Pancreas (tissue), 10 donors: ENCODE measurements around the gene MRPL20. TPM values are rescaled to one million over a fixed set of nuclear protein-coding genes. Genes with fewer than 3 reads are reported as not detected.
"Not testable (repeated sequence)": the region's sequence is repeated elsewhere in the genome, so short reads cannot be mapped to it uniquely, and the experiment has no call there.

ENCODE experiments used
- ATAC-seq, 4 donors: fragments of 200-7000 bp; cut with Tn5 transposase; one replicate each; pipeline versions ENCODE4 v1.8.0 to v1.9.1; 2020; ENCODE audit warnings: mild to moderate bottlenecking in 4 of 4, moderate library complexity in 4 of 4
- DNase-seq, 6 donors: peaks; one replicate each; pipeline ENCODE4 v3.0.0-alpha.2; 2020
- FAIRE-seq: peaks from 2 replicates; lab custom pipeline; 2012; peaks lifted over from hg19 to GRCh38; lab: Jason Lieb, UNC
- H3K27ac ChIP-seq, 4 donors: fragments of 200-600 bp; sonication (generic); 1 replicate in 3 of 4; 2 replicates in 1 of 4; pipeline versions ENCODE4 v1.5.0 to v1.8.0; 2020
- H3K27me3 ChIP-seq, 4 donors: fragments of 200-600 bp; one replicate each; pipeline ENCODE4 v1.8.0; 2021
- H3K36me3 ChIP-seq, 3 donors: fragments of 200-600 bp; sonication (generic) in 1 of 3; one replicate each; pipeline versions ENCODE4 v1.5.0 to v1.8.0; 2020 to 2021
- H3K4me1 ChIP-seq, 3 donors: fragments of 200-600 bp; one replicate each; pipeline ENCODE4 v1.8.0; 2021
- H3K4me3 ChIP-seq, 4 donors: fragments of 200-600 bp; sonication (generic) in 2 of 4; one replicate each; pipeline versions ENCODE4 v1.5.0 to v1.8.0; 2020 to 2021
- H3K9me3 ChIP-seq, 4 donors: fragments of 200-600 bp; one replicate each; pipeline ENCODE4 v1.8.0; 2021
- WGBS, 2 donors: extraction: QIAGEN DNeasy Blood & Tissue Kit; methylation state at CpG; one replicate each; pipeline ENCODE4 v1.1.7; 2013; 5-methylcytosine and 5-hydroxymethylcytosine counted together
- intact Hi-C, 3 donors: fragments of 100-400 bp; cut with DNase I; formaldehyde crosslinking; loops; one replicate each; pipeline versions ENCODE4 v1.11.1 to v1.14.2; 2022
- polyA plus RNA-seq, 2 donors: library from polyadenylated mRNA; stranded (reverse); fragments of 200-250 nt; gene quantifications; one replicate each; pipeline ENCODE4 v1.2.3, GENCODE V29; 2013
- total RNA-seq, 6 donors: library from RNA; stranded (reverse); fragmentation: NEBNext Ultra II Directional in 4 of 6; extraction: Animal tissue kit (Norgen Biotek cat#: 25700) in 4 of 6; gene quantifications; one replicate each; pipeline versions ENCODE4 v1.2.1 to v1.2.4, GENCODE V29; 2021 to 2023
- TF ChIP-seq, protein P1 (sequence below), 4 donors: fragments of 200-600 bp; sonication (generic) in 3 of 4; IDR thresholded peaks; one replicate each; pipeline versions ENCODE4 v1.5.0 to v1.8.0; 2021; ENCODE audit warnings: antibody characterized with exemption in 4 of 4
- donor health status: healthy with polysubstance abuse.
- donor health status: DM: no; HTN: no; CAD: no; lungs with moderate emphysema.
- donor health status: DM: no; HTN: no; CAD: no.
- donor health status: control.
- donor health status: control.
- donor health status: Bipolar disorder and iron deficiency.
- donor health status: DM: yes; HTN: yes; CAD: no.
- donor health status: DM: no; HTN: no; CAD: no.
- donor health status: DM: no; HTN: no; CAD: no.
- donor health status: DM: yes; HTN: yes; CAD: no.

Gene MRPL20
- total and polyA plus RNA-seq, 8 donors = 42.1 to 121 (median 56.6) TPM

DNA sequence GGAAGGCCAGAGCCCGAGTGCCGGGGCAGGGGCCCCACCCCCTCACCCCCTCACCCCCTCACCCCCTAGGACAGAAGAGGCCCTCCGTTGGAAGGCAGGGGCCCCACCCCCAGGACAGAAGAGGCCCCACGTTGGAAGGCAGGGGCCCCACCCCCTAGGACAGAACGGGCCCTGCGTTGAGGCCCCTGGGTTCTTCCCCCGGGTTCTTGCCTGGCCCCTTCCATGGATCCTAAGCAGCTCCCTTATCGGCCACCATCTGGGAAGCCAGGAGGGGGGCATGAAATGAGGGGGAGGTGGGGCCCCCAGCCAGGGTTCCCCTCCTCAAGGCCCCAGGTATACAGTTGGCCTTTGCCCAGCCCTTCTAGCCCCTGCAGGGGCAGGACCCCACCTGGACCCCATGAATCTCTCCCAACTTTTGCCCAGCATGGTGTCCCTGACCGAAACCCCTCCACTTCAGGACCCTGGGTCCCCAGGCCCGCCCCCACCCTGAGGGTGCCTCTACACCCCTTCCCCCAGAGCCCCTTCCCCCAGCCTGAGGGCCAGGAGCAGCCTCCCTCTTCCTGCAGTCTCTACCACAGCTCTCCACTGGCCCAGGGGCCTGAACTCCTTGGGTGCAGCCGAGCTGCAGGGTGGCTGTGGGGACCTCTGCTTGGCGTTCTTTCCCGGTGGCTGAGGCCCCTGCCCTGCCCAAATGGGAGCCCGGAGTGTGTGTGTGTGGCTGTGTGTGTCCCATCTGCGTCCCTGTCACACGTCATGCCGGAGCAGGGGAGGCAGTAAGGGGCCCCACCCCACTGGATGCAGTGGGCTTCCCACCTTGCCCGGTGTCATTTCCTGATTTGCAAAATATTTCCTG, 24.1 kb upstream of the MRPL20 start:
- DNase-seq = peak in 4 of 6 donors; percentile 26 to 70 (median 33)
- no peak for ATAC-seq
- WGBS, 2 donors = 51 to 65% methylated on average over 10 to 18 of the region's 18 CpGs
- H3K27me3 ChIP-seq = no peaks in the 10 kb centered on the region
- H3K27ac ChIP-seq = peak overlapping the region; percentile 81 to 96 (median 92)
- H3K4me1 ChIP-seq = peaks cover 11 to 60% (median 42%) of the 10 kb centered on the region in 3 donors
- no peak for FAIRE-seq
- H3K36me3 ChIP-seq = no peaks in the 10 kb centered on the region
- H3K9me3 ChIP-seq = no peaks in the 10 kb centered on the region
- TF ChIP-seq, protein P1, sequence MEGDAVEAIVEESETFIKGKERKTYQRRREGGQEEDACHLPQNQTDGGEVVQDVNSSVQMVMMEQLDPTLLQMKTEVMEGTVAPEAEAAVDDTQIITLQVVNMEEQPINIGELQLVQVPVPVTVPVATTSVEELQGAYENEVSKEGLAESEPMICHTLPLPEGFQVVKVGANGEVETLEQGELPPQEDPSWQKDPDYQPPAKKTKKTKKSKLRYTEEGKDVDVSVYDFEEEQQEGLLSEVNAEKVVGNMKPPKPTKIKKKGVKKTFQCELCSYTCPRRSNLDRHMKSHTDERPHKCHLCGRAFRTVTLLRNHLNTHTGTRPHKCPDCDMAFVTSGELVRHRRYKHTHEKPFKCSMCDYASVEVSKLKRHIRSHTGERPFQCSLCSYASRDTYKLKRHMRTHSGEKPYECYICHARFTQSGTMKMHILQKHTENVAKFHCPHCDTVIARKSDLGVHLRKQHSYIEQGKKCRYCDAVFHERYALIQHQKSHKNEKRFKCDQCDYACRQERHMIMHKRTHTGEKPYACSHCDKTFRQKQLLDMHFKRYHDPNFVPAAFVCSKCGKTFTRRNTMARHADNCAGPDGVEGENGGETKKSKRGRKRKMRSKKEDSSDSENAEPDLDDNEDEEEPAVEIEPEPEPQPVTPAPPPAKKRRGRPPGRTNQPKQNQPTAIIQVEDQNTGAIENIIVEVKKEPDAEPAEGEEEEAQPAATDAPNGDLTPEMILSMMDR (IDR thresholded peaks at IDR 0.05) = no peak
- H3K4me3 ChIP-seq = no peak overlapping the region
- intact Hi-C loops = no loop called here

GRCh38 chr1:1430114-1430982, 23.3 kb upstream of the MRPL20 start:
- 17 to 28% methylated on average over 35 of the region's 35 CpGs for WGBS, 2 donors
- Histone ChIP-seq H3K4me3 (no peak overlapping the region), H3K27ac (peak overlapping the region; percentile 81 to 96 (median 92)), H3K9me3 (no peaks in the 10 kb centered on the region), H3K27me3 (no peaks in the 10 kb centered on the region), H3K4me1 (peaks cover 9 to 60% (median 42%) of the 10 kb centered on the region in 3 donors), H3K36me3 (no peaks in the 10 kb centered on the region)
- no peak for FAIRE-seq
- intact Hi-C loops = no loop called here
- DNase-seq = peak; percentile 77 to 89 (median 86)
- peak; percentile 36 to 67 (median 54) for ATAC-seq
- TF ChIP-seq, protein P1 (IDR thresholded peaks at IDR 0.05) = peak in 2 of 4 donors; percentile 11 to 15

DNA sequence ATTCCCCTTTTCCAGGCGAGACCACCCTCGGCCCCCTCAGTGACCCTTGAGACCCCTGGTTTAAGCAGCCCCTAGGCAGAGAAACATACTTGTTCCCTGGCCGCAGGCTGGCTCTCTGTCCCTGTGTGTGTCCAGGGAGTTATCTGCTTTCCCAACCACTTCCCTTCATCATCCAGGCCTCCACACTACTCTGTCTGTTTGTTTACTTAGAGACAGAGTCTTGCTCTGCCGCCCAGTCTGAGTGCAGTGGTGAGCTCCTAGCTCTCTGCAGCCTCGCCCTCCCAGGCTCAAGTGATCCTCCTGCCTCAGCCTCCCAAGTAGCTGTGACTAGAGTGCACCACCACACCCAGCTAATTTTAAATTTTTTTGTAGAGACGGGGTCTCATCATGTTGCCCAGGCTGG, 22.6 kb upstream of the MRPL20 start:
- ATAC-seq = no peak
- H3K27me3 ChIP-seq = no peaks in the 10 kb centered on the region
- TF ChIP-seq, protein P1 (IDR thresholded peaks at IDR 0.05) = no peak
- H3K36me3 ChIP-seq = no peaks in the 10 kb centered on the region
- DNase-seq = peak in 2 of 6 donors; percentile 14 to 22
- intact Hi-C loops = no loop called here
- no peak for FAIRE-seq
- H3K4me3 ChIP-seq = no peak overlapping the region
- WGBS, 2 donors = 64 to 65% methylated on average over 6 of the region's 6 CpGs
- peaks cover 9 to 54% (median 36%) of the 10 kb centered on the region in 3 donors for H3K4me1 ChIP-seq
- H3K9me3 ChIP-seq = no peaks in the 10 kb centered on the region
- peak overlapping the region; percentile 81 to 96 (median 92) for H3K27ac ChIP-seq

DNA sequence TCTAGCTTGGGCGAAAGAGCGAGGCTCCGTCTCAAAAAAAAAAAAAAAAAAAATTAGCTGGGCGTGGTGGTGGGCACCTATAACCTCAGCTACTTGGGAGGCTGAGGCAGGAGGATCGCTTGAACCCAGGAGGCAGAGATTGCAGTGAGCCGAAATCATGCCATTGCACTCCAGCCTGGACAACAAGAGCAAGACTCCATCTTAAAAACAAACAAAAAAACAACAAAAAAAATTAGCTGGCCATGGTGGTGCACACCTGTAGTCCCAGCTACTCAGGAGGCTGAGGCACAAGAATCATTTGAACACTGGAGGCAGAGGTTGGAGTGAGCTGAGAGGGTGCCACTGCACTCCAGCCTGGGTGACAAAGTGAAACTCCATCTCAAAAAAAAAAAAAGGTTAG, 21.9 kb upstream of the MRPL20 start:
- H3K36me3 ChIP-seq, H3K9me3 ChIP-seq, DNase-seq, ATAC-seq, H3K4me3 ChIP-seq, FAIRE-seq, H3K27me3 ChIP-seq, intact Hi-C loops: not testable (repeated sequence)
- WGBS, 2 donors = 91 to 100% methylated on average over 6 of the region's 6 CpGs
- Histone ChIP-seq H3K27ac (peak overlapping the region in 2 of 4 donors; percentile 96), H3K4me1 (peaks cover 9 to 47% (median 32%) of the 10 kb centered on the region in 3 donors)

- WGBS, 2 donors = 77 to 85% methylated on average over 18 to 19 of the region's 19 CpGs
- H3K4me1 ChIP-seq = peaks cover 9 to 39% (median 32%) of the 10 kb centered on the region in 3 donors
- H3K27me3 ChIP-seq = no peaks in the 10 kb centered on the region
- no peak overlapping the region for H3K4me3 ChIP-seq
- DNase-seq (peak in 2 of 6 donors; percentile 12 to 74), ATAC-seq (no peak), FAIRE-seq (no peak)
- TF ChIP-seq, protein P1 (IDR thresholded peaks at IDR 0.05) = no peak
- no peaks in the 10 kb centered on the region for H3K36me3 ChIP-seq
- no peaks in the 10 kb centered on the region for H3K9me3 ChIP-seq
- H3K27ac ChIP-seq = peak overlapping the region in 1 of 4 donors; percentile 96
- intact Hi-C loops = no loop called here
Measured at GRCh38 chr1:1428174-1428573, 21.1 kb upstream of the MRPL20 start.
